GM21619 (cell line): ENCODE data around the gene TBC1D26.
A peak's percentile ranks its signal among the peaks of the same experiment; 100 is the strongest.
"Not testable (repeated sequence)": the region's sequence is repeated elsewhere in the genome, so short reads cannot be mapped to it uniquely, and the experiment has no call there.

Source experiments
- ATAC-seq: cut with Tn5 transposase; IDR thresholded peaks from one replicate; pipeline ENCODE4 v1.9.1; 2021; ENCODE audit not compliant: unreplicated experiment

TBC1D26 gene

GRCh38 chr17:15731900-15732299, at the start of gene TBC1D26:
Gene TBC1D26, plus strand, starts transcription at chr17:15732283. Its CDS starts 3,066 bp downstream, at chr17:15735349.
- not testable (repeated sequence) for ATAC-seq

GRCh38 chr17:15683135-15683534, 48.9 kb upstream of the TBC1D26 start:
- not testable (repeated sequence) for ATAC-seq

GRCh38 chr17:15683824-15684478, 48.1 kb upstream of the TBC1D26 start, which contains the start of gene TRIM16:
Gene TRIM16, minus strand, starts transcription at chr17:15684311. Its CDS starts 32,702 bp downstream, at chr17:15651609.
- ATAC-seq, result peak; percentile 94

GRCh38 chr17:15687494-15687893, 44.6 kb upstream of the TBC1D26 start:
- not testable (repeated sequence) for ATAC-seq

- ATAC-seq, result not testable (repeated sequence)
Measured at GRCh38 chr17:15698967-15699366, 33.1 kb upstream of the TBC1D26 start.

- ATAC-seq, result peak; percentile 99
Measured at GRCh38 chr17:15699413-15699924, 32.6 kb upstream of the TBC1D26 start, which contains the start of gene ZNF286A. Gene ZNF286A, plus strand, starts transcription at chr17:15699752. Its CDS starts 578 bp downstream, at chr17:15700330.

- not testable (repeated sequence) for ATAC-seq
Measured at GRCh38 chr17:15699937-15700336, 32.1 kb upstream of the TBC1D26 start.

- not testable (repeated sequence) for ATAC-seq
Measured at GRCh38 chr17:15704239-15704638, 27.8 kb upstream of the TBC1D26 start.

GRCh38 chr17:15704813-15705212, 27.3 kb upstream of the TBC1D26 start:
- not testable (repeated sequence) for ATAC-seq

GRCh38 chr17:15708879-15709278, 23.2 kb upstream of the TBC1D26 start:
- ATAC-seq, result not testable (repeated sequence)

GRCh38 chr17:15716601-15717563, 15.2 kb upstream of the TBC1D26 start:
- not testable (repeated sequence) for ATAC-seq

GRCh38 chr17:15730535-15730934, 1.5 kb upstream of the TBC1D26 start:
- ATAC-seq, result not testable (repeated sequence)

GRCh38 chr17:15733174-15733789, 1.2 kb downstream of the TBC1D26 start:
- ATAC-seq, result not testable (repeated sequence)

GRCh38 chr17:15736578-15736977, 4.5 kb downstream of the TBC1D26 start:
- not testable (repeated sequence) for ATAC-seq

GRCh38 chr17:15738066-15738465, 6.0 kb downstream of the TBC1D26 start:
- ATAC-seq, result no peak

GRCh38 chr17:15739259-15739658, 7.2 kb downstream of the TBC1D26 start:
- ATAC-seq, result not testable (repeated sequence)

- not testable (repeated sequence) for ATAC-seq
Measured at GRCh38 chr17:15740041-15740440, 8.0 kb downstream of the TBC1D26 start.

GRCh38 chr17:15740570-15741120, 8.6 kb downstream of the TBC1D26 start:
- no peak for ATAC-seq

GRCh38 chr17:15741624-15742023, 9.5 kb downstream of the TBC1D26 start:
- ATAC-seq, result no peak

- no peak for ATAC-seq
Measured at GRCh38 chr17:15742051-15742795, 10.1 kb downstream of the TBC1D26 start.
